ENCODE results near the gene WASF3.

Gene WASF3

DNA sequence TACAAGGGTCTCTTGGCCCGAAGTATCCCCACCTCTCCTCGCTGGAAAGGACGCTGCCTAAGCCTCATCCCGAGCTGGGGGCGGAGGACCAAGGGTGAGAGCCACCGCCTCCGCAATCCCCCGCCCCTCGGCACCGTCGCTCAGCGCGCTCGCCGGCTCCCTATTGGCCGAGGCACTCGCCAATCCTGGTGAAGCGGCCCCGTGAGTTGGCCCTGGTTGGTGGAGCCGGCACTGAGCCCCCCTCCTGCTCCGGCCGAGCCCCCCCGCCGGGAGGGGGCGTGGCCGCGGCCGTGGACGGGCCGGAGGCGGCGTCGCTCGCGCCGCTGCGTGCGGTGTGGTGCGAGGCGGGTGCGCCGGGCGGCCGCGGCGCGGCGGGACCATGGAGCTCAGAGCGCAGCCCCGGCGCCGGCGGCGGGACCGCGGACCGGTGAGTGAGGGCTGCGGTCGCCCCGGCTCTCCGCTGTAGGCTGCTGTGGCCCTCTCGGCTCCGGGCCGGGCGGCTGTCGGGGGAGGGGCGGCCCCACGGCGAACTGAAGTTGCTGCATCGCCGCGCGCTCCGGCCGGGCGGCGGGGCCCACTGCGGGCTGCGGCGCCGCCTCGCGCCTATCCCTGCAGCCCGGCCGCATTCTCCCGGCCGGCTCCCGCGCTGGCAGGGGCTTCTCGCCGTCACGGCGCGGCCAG, at the start of gene WASF3:
WASF3 (plus strand) TSS at position 291 of the 681 bp plus-strand sequence. CDS start 84,588 bp downstream, outside the sequence.
- peak; percentile 93 for DNase-seq (ENCODE audit: low spot score)

DNA sequence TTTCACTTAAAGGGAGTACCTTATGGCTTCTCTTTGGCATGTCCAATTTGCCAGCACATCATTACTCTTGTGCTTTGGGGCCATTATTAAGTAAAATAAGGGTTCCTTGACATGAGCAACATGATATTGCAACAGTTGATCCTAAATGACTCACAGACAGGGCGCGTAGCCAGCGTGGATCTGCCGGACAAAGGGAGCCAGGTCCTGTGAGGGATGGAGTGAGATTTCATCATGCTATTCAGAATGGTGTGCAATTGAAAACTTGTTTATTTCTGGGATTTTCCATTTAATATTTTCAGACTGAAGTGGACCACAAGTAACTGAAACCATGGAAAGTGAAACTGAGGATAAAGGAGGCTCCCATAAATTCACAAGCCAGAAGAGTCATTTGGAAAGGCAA, 48.6 kb upstream of the WASF3 start:
- no peak for DNase-seq (ENCODE audit: low spot score)

DNA sequence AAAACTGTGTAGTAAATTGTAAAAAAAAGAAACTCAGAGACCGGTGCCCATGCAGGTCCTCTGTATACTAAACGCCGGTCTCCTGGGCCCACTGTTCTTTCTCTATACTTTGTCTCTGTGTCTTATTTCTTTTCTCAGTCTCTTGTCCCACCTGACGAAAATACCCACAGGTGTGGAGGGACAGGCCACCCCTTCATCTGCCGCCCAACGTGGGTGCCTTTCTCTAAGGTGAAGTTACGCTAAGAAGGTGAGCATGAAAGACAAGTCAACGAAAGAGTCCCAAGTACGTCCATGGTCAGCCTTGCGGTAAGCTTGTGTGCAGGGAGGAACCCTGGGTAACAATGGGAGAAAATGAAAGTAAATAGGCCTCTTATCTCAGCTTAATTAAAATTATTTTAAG, 48.0 kb upstream of the WASF3 start:
- DNase-seq (ENCODE audit: low spot score): no peak

DNA sequence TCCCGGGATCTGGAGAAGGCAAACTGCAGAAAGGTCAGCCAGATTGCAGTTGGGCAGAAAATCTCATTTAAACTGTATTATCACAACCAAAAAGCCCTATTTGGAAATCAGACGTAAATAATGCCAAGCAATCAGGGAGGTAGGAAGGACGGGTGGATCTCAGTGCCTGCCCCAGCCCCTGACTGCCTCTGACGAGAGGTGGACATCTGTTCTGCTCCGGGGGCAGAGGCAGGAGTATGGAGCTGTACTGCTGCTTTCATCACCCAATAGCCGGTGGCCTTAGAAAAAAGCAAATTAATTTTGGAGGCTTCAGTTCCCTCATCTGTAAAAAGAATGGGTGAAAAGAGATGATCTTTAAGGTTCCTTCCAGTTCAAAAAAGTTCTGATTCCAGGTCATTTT, 43.6 kb upstream of the WASF3 start:
- DNase-seq (ENCODE audit: low spot score): no peak

DNA sequence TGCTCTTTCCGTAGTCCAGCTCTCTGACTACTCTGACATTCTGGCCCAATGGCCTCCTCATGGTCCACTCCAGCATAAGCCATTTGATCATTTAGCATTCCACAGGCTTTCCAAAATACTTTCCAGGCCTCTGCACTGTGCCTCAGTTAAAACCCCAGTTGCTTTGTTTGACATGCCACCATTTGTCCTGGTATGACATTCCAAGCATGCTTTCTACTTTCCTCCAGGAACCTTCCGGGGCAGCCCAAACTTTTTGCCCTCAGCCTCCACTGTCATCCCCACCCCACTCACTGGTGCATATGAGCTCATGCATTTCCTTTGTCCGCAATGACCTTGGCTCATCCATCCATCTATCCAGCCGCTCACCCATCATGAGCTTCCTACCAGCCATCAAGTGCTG, 41.8 kb upstream of the WASF3 start:
- DNase-seq (ENCODE audit: low spot score): no peak

DNA sequence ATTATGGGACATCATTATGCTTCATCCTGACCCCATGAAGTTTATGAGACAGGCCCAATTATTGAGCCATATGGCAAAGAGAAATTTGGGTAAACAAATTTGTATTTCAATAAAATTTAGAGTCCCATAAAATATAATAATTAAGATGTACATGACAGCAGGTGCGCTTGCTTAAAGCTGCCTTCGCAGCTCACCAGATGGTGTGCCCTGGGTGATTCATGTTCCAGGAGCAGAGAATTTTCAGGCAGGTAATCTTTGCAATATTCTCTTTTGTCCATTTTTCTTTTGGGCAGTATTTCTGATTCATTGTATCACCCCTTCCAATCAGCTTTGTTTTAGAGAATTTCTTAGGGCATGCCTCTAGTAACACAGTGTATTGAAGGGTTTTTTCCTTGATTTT, 39.5 kb upstream of the WASF3 start:
- DNase-seq (ENCODE audit: low spot score): no peak

GRCh38 chr13:26518451-26518959, 39.0 kb upstream of the WASF3 start:
- DNase-seq (ENCODE audit: low spot score): no peak

DNA sequence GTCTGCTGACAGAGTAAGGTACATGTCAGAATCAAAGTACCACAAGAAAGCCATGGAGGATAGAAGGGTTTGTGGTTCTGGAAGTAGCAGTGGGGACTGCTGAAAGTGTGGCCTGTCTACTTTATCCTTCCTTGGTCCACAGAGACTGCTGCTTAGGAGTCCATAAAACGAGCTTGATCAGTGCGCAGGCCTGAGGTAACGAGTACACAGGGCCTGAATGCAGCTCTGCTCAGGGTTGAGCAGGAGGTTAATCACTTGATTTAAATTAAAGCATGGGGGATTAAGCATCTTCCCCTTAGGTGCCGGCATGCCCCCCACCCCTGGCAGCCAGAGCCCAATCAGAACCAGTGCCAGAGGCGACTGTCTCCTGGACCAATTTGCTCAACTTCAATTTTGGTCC, 34.9 kb upstream of the WASF3 start:
- DNase-seq (ENCODE audit: low spot score): no peak

GRCh38 chr13:26523007-26523406, 34.5 kb upstream of the WASF3 start:
- no peak for DNase-seq (ENCODE audit: low spot score)

DNA sequence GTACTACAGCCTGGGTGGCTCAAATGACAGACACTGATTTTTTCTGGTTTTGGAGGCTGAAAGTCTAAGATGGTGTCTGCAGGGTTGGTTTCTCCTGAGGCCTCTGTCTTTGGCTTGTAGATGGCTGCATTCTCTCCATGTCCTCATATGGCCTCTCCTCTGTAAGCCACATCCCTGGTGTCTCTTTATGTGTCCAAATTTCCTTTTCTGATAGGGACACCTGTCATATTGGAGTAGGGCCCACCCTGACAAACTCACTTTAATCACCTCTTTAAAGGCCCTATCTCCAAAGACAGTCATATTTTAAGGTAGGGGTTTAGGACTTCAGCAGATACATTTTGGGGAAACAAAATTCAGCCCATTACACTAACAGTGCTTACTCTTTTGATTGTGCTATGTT, 32.0 kb upstream of the WASF3 start:
- DNase-seq (ENCODE audit: low spot score): no peak

DNA sequence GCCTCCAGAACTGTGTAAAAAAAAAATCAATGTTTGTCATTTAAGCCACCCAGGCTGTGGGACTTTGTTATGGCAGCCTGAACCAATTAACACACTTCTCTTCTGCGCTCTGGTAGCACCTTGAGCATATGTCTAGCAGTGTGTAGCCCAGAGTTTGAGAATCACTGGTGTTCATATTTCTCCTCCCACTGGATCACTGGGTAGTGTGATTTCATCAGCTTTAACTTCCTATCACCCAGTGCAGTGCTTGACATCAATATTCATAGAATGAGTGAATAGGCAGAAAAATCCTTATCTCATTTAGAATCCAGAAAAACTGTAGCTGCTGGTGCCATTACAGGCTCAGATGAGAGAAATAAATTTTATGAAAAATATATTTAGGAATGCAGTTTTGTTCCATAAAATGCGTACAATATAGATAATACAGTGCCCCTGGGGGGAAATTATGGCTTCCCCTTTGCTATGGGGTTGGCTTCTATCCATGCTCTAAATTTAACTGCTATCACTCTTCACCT, 30.7 kb upstream of the WASF3 start:
- DNase-seq (ENCODE audit: low spot score): no peak

DNA sequence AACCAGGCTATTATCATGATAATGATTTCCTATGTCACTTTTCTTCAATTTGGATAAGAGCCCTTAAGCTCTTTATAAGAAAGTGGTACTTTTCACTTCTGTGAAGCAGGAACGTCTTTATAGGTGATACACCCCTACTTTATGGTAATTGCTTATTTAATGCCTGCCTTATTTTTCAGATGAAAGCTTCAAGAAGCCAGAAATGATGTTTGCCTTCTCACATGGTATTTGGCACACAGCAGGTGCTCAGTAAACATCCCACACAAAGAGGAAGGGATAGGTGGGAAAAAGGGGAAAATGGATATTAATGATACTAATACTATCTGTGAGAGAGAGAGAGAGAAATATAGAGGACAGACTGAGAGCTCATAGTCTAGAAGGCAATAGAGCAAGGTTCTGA, 29.0 kb upstream of the WASF3 start:
- DNase-seq (ENCODE audit: low spot score): no peak

- DNase-seq (ENCODE audit: low spot score): no peak
Observed at GRCh38 chr13:26529441-26529840, 28.0 kb upstream of the WASF3 start.

- no peak for DNase-seq (ENCODE audit: low spot score)
Observed at GRCh38 chr13:26531742-26532141, 25.7 kb upstream of the WASF3 start.

DNA sequence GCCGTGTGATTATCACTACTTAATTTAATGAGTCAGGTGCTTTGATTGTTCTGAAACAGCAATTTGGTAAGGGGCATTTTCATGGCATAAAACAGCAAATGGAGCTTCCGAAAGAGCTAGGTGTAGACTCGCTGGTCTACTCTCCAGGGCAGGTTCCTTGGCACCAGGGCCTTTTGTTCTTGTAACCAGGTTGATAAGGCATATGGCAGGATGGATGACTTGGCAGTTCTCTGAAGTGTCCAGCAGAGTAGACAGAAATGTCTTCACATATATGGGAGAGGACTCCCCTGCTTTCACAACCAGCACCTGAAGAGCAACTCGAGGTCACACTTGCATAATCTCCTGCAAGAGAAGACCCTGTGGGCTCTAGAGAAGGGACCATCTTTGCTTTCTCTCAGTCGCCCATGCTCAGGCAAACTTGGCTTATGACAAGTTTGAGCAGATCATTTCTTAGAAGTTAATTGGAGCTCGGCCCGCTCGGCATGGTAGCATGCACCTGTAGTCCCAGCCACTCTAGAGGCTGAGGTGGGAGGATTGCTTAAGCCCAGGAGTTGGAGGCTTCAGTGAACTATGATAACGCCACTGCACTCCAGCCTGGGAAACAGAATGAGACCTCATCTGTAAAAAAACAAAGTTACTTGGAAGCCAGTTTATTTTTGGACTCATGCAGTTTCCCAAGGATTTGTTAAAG, 23.3 kb upstream of the WASF3 start:
- DNase-seq (ENCODE audit: low spot score): no peak

DNA sequence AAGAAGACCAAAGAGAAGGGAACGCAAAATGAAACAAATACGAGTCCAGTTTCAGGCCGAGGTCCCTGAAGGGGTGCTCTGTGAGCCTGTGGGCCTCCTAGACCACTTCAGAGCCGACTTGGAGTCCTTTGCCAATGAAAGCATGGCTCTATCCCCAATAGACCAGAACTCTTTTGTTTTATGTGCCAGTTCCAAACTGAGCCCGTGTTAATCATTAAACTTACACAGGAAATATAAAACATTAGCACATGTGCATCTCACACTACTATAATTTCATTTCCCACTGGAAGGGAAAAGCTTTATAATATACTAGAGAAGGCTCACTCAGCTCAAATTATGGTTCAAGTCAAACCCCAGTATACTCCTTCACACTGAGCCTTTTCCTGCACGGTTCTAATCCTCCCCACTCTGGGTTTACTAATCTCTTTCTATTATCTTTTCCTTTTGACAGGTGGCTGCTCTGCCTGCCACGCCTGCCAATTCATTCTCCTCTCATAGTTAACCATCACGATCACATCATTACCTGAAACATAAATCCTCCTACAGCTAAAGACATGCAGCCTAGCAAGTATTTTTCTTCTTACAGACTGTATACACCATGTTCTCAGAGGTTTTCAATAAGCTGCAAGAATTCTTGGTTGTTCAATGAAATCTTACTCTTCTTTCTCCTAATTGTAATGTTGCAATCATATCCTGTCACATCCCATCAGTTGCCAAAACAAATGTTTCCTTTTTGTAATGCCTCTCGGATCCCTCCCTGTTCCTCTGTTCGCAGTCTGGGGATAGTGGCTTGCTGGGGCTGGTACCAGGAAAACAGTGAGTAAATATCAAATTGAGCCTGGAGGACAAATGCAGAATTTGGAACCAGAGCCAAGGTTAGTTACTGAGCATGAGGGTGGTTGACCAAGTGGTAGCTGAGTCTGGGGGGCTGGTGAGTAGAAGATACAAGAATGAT, 18.8 kb upstream of the WASF3 start:
- no peak for DNase-seq (ENCODE audit: low spot score)

DNA sequence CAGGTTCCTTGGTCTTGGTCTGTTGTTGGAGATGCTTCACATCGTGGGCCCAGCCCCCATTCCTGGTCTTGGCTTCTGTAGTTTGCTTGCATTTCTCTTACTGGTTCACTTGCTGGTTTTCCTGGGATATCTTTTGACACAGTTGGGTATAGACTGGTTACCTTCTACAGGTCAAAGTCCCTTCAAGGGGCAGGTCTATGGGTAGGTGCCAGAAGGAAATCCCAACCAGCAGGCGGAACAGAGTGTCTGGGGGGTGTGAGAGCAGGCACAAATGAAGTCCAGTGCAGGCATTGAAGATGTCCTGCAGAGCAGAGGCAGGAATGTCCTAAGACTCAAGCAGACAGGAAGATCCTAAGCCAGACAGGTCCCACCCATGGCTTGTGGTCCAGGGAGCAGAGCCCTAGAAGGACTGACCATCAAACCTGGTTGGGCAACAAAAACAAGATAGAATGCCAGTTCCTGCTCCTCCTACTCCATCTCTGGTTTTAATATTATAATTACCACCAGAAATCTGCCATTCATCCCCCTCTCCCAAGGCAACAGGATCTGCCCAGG, 17.7 kb upstream of the WASF3 start:
- no peak for DNase-seq (ENCODE audit: low spot score)

GRCh38 chr13:26540334-26540733, 17.1 kb upstream of the WASF3 start:
- DNase-seq (ENCODE audit: low spot score): no peak

- no peak for DNase-seq (ENCODE audit: low spot score)
Observed at GRCh38 chr13:26541041-26541440, 16.4 kb upstream of the WASF3 start.

DNA sequence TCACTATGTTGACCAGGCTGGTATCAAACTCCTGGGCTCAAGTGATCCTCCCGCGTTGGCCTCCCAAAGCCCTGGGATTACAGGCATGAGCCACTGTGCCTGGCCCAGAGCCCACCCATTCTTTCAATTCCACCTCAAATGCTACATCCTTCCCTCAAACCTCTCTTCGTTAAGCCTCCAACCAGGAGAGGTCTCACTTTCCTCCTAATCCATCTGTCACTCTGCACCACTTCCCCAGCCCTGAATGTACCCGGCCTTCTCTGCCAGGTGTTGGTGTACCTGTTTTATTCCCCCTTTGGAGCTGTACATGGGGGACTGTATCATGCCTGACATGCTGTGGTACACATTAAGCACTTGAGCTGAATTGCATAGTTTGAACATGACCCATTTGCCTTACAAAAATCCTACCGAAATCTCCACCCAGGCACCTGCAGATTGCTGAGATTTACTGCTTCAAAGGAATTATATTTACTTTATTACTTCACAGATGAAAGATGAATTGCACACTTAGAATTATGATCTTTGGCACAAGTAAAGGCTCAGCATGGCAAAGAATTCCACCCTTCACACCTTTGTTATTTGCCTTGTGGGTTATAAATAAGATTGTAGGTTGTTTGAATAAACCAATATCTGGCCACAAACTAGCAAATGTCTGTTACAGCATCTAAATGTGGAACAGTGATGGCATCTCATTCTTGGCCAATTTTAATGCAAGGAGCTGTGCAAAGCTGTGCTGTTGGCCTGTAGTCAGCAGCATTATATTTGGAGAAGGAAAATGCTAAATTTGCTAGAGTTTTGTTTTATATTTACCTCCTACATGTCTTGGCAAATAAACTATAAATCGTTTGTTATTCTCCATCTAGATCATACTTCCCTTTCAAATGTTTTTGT, 15.6 kb upstream of the WASF3 start:
- no peak for DNase-seq (ENCODE audit: low spot score)

DNA sequence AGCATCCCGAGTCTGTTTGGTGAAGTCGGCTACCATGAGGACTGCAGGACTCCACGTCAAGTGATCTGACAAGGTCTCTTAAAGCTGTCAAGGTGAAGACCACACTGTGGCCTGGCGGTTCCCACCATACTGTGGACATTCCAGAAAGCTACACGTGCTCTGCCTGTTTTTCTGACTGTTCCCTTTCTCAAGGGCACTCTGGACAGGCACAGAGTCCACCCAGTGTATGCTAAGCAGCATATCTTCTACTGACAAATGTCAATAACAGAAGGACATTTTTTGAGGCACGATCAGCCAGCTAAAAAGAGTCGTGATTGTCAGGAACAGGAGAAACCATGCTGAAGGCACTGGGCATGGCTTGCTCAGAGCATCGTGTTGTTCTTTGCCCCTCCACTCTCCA, 12.8 kb upstream of the WASF3 start:
- DNase-seq (ENCODE audit: low spot score): no peak

Measured in pons (tissue), 1 donor.